ENCODE results near the gene GALNT18. TPM values are rescaled to one million over a fixed set of nuclear protein-coding genes. Genes with fewer than 3 reads are reported as not detected.

The GALNT18 gene
- total RNA-seq, 1 experiment from 2014 or later: 1.7 TPM

GRCh38 chr11:11419747-11420146, 202.1 kb downstream of the GALNT18 start:
- H4K5ac ChIP-seq (ENCODE audit: insufficient read length, low read depth, low read length): no peak overlapping the region
- no peak overlapping the region for H2AFZ ChIP-seq (ENCODE audit: low read length)
- no peak overlapping the region for H3K27ac Mint-ChIP-seq
- no peak overlapping the region for H2BK20ac ChIP-seq (ENCODE audit: low read depth, low read length, poor library complexity, severe bottlenecking)
- H3K18ac ChIP-seq (ENCODE audit: insufficient read length, low read depth, low read length): no peak overlapping the region
- no peak overlapping the region for H2BK5ac ChIP-seq (ENCODE audit: insufficient read length, low read length)
- H3K4me2 ChIP-seq (ENCODE audit: insufficient read depth, insufficient read length, low read length): no peak overlapping the region
- no peak overlapping the region for H3K23ac ChIP-seq (ENCODE audit: insufficient read length, low read depth, low read length)
- no peaks in the 10 kb centered on the region for H3K27me3 ChIP-seq (ENCODE audit: insufficient read depth, low read length)
- no peak overlapping the region for H3K4me3 Mint-ChIP-seq
- no peak overlapping the region for H2BK15ac ChIP-seq (ENCODE audit: low read depth, low read length)
- no peak overlapping the region for H3K14ac ChIP-seq (ENCODE audit: insufficient read depth, low read length)
- no peak overlapping the region for H3K27ac ChIP-seq (ENCODE audit: insufficient read length, low read depth, low read length)
- no peak overlapping the region for H2BK12ac ChIP-seq (ENCODE audit: insufficient read length, low read depth, low read length)
- no peaks in the 10 kb centered on the region for H3K9me3 Mint-ChIP-seq
- H4K20me1 ChIP-seq (ENCODE audit: control insufficient read depth, insufficient read depth, insufficient read length): no peaks in the 10 kb centered on the region
- no peaks in the 10 kb centered on the region for H3K23me2 ChIP-seq (ENCODE audit: insufficient read length, low read depth, low read length, poor library complexity, severe bottlenecking)
- no peak overlapping the region for H3K4ac ChIP-seq (ENCODE audit: low read depth, low read length)
- H2BK120ac ChIP-seq (ENCODE audit: low read depth, low read length, poor library complexity, severe bottlenecking): no peak overlapping the region
- H3K79me2 ChIP-seq (ENCODE audit: insufficient read depth, low read length): no peaks in the 10 kb centered on the region
- H3K4me1 ChIP-seq (ENCODE audit: insufficient read depth, low read length): peaks cover 8% of the 10 kb centered on the region; the same call in 1 of the 2 replicates
- H4K8ac ChIP-seq (replicated peaks; ENCODE audit: insufficient read length, low read depth, low read length): no peak overlapping the region
- TF ChIP-seq CTCF (conservative IDR thresholded peaks at IDR 0.05): no peak
- no peak overlapping the region for H3T11ph ChIP-seq (ENCODE audit: low read length)
- peaks cover 3% of the 10 kb centered on the region; the same call in 1 of the 2 replicates for H3K27me3 Mint-ChIP-seq (ENCODE audit: low read depth)
- H3K56ac ChIP-seq (ENCODE audit: insufficient read length, low read depth, low read length): no peak overlapping the region
- no peak overlapping the region for H3K9ac ChIP-seq (ENCODE audit: extremely low read depth, insufficient read length, low read length)
- no peak for DNase-seq
- H3K9me3 ChIP-seq (ENCODE audit: control insufficient read depth, low read depth, low read length): no peaks in the 10 kb centered on the region
- peaks cover 24 to 32% of the 10 kb centered on the region in 2 experiments for H3K4me1 Mint-ChIP-seq
- no peak overlapping the region for H4K91ac ChIP-seq (ENCODE audit: insufficient read length, low read depth, low read length)
- H3K36me3 Mint-ChIP-seq (ENCODE audit: insufficient read depth in 1 of 3, low read depth in 3 of 3): no peaks in the 10 kb centered on the region
- no peaks in the 10 kb centered on the region for H3K79me1 ChIP-seq (ENCODE audit: insufficient read depth, low read depth, low read length, poor library complexity, severe bottlenecking)
- H2AK5ac ChIP-seq (ENCODE audit: insufficient read length, low read length): no peak overlapping the region
- no CpG with 5 or more reads among the region's 3 CpGs for WGBS (ENCODE audit: extremely low coverage, insufficient read length, low lambda C conversion rate)
